ENCODE data around the gene LACTBL1.
A peak's percentile ranks its signal among the peaks of the same experiment; 100 is the strongest.
"Not testable (repeated sequence)": the region's sequence is repeated elsewhere in the genome, so short reads cannot be mapped to it uniquely, and the experiment has no call there.

Gene LACTBL1, protein sequence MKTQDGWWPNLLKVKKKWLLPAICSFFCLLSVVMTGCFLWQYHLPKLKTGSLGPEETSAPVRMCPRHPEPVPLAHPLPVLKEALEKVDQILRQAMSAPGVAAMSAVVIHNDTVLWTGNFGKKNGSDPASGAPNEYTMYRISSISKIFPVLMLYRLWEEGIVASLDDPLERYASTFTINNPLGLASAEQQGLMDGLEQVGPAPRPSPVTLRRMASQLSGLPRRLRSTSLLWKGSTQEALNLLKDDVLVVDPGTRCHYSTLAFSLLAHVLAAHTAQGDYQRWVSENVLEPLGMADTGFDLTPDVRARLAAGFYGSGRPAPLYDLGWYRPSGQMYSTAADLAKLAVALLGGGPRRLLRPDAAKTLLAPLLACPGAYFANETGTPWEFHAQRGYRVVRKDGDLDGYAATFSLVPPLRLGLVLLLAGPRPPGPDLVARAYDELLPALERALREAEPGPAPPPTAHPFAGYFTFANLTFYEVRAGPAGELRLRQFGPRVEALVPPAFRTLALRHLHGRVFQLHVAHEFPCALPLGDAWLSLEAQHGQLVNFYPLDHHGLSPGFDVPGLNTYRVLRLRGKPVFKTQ

DNA sequence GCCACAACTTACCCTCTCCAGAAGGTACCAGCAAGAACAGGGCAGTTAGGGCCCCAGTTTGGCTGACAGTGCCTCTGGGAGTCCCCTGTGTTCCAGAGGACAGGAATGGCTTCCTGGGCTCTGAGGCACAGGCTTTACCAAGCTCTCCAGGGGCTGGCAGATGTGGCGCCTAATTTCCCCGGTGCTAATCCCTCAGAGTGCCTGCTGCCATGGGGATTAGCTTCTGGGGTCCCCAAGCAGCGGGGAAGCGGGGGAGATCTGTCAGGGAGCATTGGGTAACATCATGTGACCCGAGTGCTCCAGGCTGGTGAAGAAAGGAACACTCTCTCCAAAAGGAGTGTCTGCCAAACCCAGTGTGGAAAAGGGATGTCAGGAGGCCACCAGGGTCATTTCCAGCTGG, at the start of gene LACTBL1:
Gene LACTBL1, minus strand, starts transcription at position 107 of the 400 bp plus-strand sequence. CDS start 550 bp downstream, outside the sequence.
- DNase-seq (ENCODE audit: low read depth, low spot score) = no peak

DNA sequence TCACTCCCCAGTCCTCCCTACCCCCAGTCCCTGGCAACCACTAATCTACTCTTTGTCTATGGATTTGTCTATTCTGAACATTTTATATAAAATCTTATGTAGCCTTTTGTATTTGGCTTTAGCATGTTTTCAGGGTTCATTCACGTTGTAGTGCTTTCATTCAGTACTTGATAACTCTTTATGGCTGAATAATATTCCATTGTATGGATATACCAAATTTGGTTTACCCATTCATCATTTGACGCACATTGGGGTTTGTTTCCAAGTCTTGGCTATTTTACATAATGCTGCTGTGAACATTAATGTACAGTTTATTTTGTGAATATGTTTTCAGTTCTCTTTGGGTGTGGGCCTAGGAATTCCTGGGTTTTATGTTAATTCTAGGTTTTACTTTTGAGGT, 49.2 kb upstream of the LACTBL1 start:
- DNase-seq (ENCODE audit: low read depth, low spot score) = no peak

DNA sequence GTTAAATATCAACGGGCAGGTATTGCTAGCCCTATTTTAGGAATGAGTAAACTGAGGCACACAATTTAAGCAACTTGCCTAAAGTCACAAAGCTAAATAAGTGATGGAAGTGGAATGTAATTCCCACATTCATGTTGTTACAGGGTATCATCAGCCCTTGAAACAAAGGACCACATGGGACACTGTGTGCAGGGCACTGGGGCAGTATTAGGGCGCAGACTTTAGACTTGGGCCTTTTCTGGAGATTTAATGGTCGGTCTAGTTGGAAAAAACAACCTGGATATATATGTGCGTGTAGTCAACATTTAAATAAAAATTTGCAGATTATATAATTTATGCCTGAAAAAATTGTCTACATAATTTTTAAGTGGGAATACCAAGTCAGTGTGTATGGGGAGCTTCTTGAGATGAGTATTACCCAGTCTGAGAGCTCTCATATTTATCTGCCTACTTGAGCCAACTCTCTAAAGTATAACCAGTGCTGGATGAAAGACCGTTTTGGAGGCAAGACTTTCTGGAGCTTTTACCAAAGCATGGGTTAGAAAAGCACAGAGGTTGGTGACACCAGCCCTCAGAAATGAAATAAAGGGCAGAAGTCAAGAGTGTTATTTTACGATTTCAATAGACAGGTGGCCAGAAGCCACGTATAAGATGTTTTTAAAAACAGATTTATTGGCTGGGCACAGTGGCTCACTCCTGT, 48.2 kb upstream of the LACTBL1 start:
- peak; percentile 17 for DNase-seq (ENCODE audit: low read depth, low spot score)

DNA sequence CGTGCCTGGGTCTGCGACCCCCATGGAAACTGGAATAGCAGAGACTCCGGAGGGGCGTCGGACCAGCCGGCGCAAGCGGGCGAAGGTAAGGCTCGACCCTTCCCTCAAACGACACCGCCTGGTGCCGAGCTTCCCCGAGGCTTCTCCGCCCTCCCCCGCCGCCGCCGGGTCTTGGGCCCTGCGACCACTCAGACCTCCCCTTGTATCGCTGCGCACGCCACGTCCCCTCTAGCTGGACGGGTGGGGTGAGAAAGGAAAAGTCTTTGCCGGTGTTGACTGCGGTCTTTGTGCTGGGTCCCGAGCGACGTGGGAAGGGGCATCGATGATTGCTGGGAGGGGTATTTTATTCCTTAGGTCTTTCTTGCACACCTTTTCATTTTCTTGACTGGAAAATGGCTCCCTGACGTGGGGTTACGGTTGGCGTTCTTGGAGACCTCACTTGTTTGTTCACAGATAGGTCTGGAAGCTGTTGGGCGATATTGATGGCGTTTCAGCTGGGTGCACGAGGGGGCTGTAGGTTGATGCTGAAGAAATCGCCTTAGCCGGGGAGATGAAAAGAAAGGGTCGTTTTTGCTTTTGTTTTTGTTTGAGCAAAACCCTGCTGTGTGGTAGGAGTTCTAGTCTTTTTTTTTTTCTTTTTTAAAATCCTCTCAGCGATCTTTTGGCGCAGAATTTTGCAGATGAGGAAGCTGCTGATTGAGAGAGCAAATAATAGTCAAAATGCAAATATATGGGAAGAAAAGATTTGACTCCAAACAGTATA, 47.4 kb upstream of the LACTBL1 start:
- DNase-seq (ENCODE audit: low read depth, low spot score) = peak; percentile 67

DNA sequence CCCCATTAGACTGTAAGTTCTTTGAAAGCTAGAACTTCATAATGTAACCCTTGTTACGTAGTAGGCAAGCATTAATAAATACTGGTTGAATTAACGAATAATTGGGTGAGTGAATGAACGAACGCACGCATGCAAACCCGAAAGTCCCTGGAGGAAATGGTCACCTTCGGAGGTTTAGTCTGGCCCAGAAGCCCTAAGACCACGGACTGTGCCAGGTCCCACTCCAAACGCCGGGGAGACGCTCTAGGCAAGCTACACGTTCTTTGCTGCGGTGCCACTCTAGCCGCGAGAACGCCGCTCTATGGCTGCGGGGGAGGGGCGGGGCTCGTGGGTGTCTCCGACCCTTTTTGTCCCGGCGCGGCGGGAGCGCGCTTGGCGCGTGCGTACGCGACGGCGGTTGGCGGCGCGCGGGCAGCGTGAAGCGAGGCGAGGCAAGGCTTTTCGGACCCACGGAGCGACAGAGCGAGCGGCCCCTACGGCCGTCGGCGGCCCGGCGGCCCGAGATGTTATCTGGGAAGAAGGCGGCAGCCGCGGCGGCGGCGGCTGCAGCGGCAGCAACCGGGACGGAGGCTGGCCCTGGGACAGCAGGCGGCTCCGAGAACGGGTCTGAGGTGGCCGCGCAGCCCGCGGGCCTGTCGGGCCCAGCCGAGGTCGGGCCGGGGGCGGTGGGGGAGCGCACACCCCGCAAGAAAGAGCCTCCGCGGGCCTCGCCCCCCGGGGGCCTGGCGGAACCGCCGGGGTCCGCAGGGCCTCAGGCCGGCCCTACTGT, 46.6 kb upstream of the LACTBL1 start, which contains the start of gene KDM1A:
Gene KDM1A, plus strand, starts transcription at position 375 of the 769 bp plus-strand sequence. Its CDS starts 129 bp downstream, at position 504.
- peak; percentile 96 for DNase-seq (ENCODE audit: low read depth, low spot score)

DNA sequence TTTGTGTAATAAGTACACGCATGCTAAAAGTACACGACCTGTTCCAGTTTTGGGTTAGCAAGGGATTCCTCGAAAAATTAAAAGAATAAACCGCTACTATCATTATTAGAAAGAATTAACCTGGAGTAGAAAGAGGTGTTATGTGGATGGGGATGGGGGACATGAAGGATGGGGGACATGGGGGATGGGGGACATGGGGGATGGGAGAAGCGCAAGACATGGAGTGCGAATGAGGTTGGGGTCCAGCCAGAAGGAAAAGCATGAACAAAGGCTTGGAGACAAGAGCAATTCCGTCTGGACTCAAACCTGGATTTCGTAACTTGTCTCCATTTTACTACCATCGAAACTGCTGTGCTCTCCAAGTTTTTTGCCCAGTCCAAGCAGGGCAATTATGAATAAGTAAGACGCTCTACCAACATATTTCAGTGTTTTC, 46.0 kb upstream of the LACTBL1 start:
- no peak for DNase-seq (ENCODE audit: low read depth, low spot score)

DNA sequence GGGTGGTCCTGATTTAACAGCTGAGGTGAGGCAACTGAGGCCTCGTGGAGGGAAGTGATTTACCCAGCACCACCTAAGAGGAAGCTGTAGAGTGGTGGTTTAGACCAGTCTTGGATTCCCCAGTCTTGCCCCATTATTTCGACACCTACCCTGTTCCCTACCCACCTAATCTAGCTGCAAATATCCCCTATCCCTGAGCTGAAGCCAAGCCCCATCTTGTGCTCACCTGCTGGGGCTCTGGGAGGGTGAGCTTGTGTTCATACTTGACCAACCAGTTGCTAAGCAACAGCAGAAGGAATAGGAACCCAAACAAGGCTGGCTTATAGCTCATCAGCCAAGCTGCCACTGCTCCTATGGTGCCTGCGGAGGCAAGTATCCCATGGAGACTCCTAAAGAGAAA, 41.0 kb upstream of the LACTBL1 start:
- peak; percentile 35 for DNase-seq (ENCODE audit: low read depth, low spot score)

DNA sequence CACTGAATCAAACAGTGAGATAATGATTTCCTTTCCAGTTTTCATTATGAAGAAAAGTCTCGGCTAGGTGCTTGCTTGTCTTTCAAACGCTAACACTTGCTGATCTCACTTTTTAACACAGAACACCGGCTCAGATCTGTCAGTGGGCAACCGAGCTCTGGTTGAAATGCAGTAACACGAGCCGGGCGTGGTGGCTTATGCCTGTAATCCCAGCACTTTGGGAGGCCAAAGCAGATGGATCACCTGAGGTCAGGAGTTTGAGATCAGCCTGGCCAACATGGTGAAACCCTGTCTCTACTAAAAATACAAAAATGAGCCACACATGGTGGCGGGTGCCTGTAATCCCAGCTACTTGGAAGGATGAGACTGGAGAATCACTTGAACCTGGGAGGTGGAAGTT, 37.4 kb upstream of the LACTBL1 start:
- DNase-seq (ENCODE audit: low read depth, low spot score) = not testable (repeated sequence)

DNA sequence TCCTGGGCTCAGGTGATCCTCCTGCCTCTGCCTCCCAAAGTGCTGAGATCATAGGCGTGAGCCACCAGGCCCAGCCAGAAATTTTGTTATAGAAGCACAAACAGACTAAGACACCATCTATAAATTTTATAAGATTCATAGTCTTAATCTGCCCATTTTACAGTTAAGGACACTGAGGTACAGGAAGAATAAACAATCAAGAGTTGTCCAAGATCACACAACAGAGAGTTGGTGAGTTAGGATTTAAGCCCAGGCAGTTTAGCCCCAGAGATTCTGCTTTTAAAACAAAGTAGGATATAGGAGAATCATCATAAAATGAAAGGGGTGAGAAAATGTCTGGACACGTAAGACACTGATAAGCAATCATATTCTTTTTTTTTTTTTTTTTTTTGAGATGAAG, 36.2 kb upstream of the LACTBL1 start:
- no peak for DNase-seq (ENCODE audit: low read depth, low spot score)

DNA sequence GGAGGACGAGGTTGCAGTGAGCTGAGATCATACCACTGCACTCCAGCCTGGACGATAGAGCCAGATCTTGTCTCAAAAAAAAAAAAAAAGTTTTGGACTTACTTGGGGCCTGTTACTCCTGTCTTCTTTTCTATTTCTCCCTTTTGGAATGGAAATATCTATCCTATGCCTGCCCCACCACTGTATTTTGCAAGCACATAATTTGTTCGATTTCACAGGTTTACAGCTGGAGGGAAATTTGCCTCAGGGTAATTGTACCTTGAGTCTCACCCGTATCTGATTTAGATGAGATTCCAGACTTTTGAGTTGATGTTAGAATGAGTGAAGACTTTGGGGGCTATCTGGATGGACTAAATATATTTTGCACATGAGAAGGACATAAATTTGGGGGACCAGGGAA, 34.4 kb upstream of the LACTBL1 start:
- no peak for DNase-seq (ENCODE audit: low read depth, low spot score)

DNA sequence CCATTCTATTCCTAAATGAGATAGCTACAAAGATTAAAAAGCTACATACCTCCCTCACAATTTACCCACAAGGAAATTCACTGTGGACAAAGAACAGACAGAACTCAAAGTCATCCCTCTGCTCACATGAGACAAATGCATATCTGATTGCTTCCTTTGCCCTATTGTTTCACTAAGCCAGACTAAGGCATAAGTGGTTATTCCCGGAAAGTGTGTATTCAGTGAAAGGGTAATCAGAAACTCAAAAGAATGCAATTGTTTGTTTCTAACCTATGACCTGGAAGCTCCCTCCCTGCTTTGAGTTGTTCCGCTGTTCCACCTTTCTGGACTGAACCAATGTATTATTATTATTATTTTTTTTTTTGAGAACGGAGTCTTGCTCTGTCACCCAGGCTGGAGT, 32.1 kb upstream of the LACTBL1 start:
- DNase-seq (ENCODE audit: low read depth, low spot score) = not testable (repeated sequence)

DNA sequence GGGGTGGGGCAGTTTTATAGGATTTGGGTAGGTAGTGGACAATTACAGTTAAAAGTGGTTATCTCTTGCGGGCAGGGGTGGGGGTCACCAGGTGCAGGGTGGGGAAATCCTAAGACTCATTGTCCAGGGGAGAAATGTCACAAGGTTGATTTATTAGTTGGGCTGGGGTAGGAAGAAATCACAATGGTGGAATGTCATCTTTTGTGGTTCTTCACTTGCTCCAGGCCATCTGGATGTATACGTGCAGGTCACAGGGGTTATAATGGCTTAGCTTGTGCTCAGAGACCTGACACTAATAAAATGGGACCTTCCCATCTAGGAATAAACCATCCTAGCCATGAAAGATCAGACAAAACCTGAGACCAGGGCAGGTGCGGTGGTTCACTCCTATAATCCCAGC, 31.4 kb upstream of the LACTBL1 start:
- DNase-seq (ENCODE audit: low read depth, low spot score) = no peak

DNA sequence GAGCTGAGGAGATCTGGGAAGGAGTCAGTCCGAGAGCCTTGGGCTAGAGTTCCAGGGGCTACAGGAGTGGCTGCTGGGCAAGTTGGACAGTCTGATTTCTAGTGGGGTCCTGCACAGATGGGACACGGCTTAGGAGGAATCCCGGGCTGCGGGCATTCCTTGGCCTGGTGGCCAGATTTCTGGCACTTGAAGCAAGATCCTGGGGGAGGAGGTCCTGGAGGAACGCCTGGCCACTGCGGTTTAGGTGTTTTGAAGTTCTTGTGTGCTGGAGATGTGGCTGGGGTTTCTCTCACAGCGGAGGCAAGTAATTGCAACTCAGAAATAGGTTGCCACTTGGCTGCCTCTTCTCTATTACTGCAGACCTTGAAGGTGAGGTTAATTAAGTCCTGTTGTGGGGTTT, 29.6 kb upstream of the LACTBL1 start:
- DNase-seq (ENCODE audit: low read depth, low spot score) = not testable (repeated sequence)

DNA sequence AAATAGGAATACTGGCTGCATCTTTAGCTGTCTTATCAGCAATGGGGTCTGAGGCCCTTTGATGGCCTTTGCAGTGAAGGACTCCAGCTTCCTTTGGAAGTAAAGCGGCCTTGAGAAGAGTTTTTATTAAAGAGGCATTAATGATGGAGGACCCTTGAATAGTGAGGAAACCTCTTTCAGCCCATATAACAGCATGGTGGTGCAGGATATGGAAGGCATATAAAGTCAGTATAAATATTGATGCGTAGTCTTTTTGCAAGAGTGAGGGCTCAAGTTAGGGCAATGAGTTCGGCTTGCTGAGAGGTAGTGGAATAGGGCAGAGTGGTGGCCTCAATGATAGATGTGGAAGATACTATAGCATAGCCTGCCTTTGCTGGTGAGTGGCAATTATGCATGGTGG, 27.5 kb upstream of the LACTBL1 start:
- DNase-seq (ENCODE audit: low read depth, low spot score) = not testable (repeated sequence)

DNA sequence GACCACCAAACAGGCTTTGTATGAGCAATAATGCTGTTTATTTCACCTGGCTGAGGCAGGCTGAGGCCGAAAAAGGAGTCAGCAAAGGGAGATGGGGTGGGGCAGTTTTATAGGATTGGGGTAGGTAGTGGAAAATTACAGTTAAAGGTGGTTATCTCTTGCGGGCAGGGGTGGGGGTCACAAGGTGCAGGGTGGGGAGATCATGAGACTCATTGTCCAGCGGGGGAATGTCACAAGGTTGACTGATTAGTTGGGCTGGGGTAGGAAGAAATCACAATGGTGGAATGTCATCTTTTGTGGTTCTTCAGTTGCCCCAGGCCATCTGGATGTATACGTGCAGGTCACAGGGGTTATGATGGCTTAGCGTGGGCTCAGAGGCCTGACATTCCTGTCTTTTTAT, 24.9 kb upstream of the LACTBL1 start:
- peak; percentile 28 for DNase-seq (ENCODE audit: low read depth, low spot score)

DNA sequence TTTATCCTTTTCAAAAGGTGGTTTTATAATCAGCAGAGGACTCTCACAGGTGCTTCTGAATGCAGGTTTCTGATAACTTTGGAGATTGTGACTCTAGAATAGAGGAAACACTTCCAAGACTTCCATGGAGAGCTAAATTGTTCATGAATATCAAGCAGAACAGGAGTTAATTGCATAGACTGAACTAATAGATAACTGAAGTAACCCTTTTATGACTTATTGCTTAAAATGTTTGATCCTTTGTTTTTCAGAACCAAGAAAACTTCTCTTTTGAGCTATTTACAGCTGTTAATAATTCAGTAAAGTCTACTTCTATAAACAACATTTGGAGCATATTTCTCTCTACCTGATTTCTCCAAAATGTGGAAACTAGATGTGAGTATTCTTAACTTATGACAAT, 23.1 kb upstream of the LACTBL1 start:
- no peak for DNase-seq (ENCODE audit: low read depth, low spot score)

DNA sequence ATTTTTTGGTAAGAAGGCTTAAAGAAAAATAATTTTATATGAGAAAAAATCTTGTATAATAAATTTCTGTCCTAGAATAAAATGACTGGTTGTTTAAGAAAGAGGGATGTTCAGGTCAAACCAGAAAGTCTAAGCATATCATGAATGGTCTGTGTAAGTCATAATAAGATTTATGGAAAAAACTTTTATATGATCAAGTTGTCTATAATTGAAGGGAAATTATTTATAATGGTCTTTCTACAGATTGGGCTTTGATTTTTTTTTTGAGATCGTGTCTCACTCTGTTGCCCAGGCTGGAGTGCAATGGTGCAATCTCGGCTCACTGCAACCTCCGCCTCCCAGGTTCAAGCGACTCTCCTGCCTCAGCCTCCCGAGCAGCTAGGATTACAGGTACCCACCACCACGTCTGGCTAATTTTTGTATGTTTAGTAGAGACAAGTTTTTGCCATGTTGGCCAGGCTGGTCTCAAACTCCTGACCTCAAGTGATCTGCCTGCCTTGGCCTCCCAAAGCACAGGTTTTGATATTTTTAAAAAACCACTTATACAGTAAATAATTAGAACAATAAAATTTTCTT, 20.6 kb upstream of the LACTBL1 start:
- DNase-seq (ENCODE audit: low read depth, low spot score) = not testable (repeated sequence)

DNA sequence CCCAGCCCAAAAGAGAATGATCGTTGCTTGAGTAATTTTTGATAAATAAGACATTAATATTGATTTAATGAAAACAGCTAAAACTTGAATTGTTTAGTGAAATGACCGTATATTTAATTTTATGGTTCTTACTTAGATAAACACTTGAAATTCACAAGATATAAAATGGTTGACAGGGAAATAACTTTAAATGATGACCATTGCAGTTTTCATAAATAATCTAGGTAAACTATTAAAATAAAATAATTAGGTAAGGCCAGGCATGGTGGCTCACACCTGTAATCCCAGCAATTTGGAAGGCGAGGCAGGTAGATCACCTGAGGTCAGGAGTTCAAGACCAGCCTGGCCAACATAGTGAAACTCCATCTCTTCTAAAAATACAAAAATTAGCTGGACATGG, 19.7 kb upstream of the LACTBL1 start:
- not testable (repeated sequence) for DNase-seq (ENCODE audit: low read depth, low spot score)

DNA sequence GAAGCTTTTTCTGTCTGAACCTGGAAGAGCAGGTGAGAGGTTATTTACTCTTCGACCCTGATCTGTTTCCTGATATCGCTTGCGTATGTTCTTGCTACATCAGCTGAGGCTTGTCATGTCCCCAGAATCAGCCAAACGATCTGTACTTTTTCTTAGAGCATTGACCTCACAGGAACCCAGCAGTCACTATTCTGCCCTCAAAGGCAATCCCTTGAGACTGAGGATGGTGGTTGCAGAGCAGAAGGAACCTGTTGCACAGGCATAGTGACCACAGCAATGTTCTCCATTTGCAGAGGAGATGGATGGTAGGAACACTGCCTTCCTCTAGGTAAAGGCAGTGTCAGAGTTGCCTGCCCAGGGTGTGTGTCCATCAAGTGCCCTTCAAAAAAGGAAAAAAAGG, 11.3 kb upstream of the LACTBL1 start:
- DNase-seq (ENCODE audit: low read depth, low spot score) = no peak

DNA sequence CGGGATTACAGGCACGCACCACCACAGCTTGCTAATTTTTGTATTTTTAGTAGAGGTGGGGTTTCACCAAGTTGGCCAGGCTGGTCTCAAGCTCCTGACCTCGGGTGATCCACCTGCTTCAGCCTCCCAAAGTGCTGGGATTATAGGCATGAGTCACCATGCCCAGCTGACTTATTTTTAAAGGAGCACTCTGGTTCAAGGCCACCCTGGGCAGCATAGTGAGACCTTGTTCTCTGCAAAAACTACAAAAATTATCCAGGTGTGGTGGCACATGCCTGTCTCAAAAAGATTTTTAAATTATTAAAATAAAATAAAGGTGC, 7.8 kb upstream of the LACTBL1 start:
- not testable (repeated sequence) for DNase-seq (ENCODE audit: low read depth, low spot score)

DNA sequence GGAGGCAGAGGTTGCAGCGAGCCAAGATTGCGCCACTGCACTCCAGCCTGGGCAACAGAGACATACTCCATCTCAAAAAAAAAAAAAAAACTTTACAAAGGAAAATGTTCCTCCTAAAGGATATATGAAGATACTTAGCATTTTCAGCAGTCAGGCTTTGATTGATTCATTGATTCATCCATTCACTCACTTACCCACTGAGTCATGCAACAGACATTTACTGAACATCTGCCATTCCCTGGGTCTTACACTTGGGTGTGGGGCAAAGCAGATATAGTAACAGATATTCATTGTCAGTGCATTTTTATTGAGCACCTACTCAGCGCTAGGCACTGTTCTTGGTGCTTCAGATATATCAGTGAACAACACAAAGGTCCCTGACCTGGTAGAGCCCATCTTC, 5.6 kb upstream of the LACTBL1 start:
- no peak for DNase-seq (ENCODE audit: low read depth, low spot score)
